H9 (cell line): ENCODE results near the gene MT1F. TPM values are rescaled to one million over a fixed set of nuclear protein-coding genes. Genes with fewer than 3 reads are reported as not detected.

Experiments used
- DNase-seq: peaks from one replicate; pipeline ENCODE4 v3.0.0-alpha.2; 2017
- H2AFZ ChIP-seq: one replicate; pipeline ENCODE4 v1.6.1; 2013; ENCODE audit warnings: mild to moderate bottlenecking, low read length, control low read depth, moderate library complexity
- H2AK5ac ChIP-seq: 2 replicates; pipeline ENCODE4 v1.6.1; 2013; ENCODE audit warnings: low read length, control low read depth, mixed read lengths; ENCODE audit not compliant: insufficient read length
- H2BK120ac ChIP-seq: one replicate; pipeline ENCODE4 v1.6.1; 2013; ENCODE audit warnings: low read depth, mild to moderate bottlenecking, low read length, control low read depth, inconsistent platforms; ENCODE audit not compliant: poor library complexity, severe bottlenecking
- H2BK12ac ChIP-seq: 2 replicates; pipeline ENCODE4 v1.6.1; 2013; ENCODE audit warnings: low read length, control low read depth, mixed read lengths, low read depth; ENCODE audit not compliant: insufficient read length
- H2BK15ac ChIP-seq: 2 replicates; pipeline ENCODE4 v1.6.1; 2013; ENCODE audit warnings: low read depth, low read length, control low read depth
- H2BK20ac ChIP-seq: one replicate; pipeline ENCODE4 v1.6.1; 2013; ENCODE audit warnings: low read depth, mild to moderate bottlenecking, low read length, control low read depth, inconsistent platforms; ENCODE audit not compliant: poor library complexity, severe bottlenecking
- H2BK5ac ChIP-seq: 2 replicates; pipeline ENCODE4 v1.6.1; 2013; ENCODE audit warnings: low read length, control low read depth, mixed read lengths; ENCODE audit not compliant: insufficient read length
- H3K14ac ChIP-seq: 2 replicates; pipeline ENCODE4 v1.6.1; 2013; ENCODE audit warnings: low read length, control low read depth; ENCODE audit not compliant: insufficient read depth
- H3K18ac ChIP-seq: 2 replicates; pipeline ENCODE4 v1.6.1; 2013; ENCODE audit warnings: low read depth, mild to moderate bottlenecking, mixed read lengths, low read length, control low read depth; ENCODE audit not compliant: insufficient read length
- H3K23ac ChIP-seq: 2 replicates; pipeline ENCODE4 v1.6.1; 2013; ENCODE audit warnings: low read length, control low read depth, mixed read lengths, low read depth; ENCODE audit not compliant: insufficient read length
- H3K23me2 ChIP-seq: 2 replicates; pipeline ENCODE4 v1.6.1; 2013; ENCODE audit warnings: low read depth, mild to moderate bottlenecking, mixed read lengths, low read length, control low read depth; ENCODE audit not compliant: insufficient read length, poor library complexity, severe bottlenecking
- H3K27ac ChIP-seq: 2 replicates; pipeline ENCODE4 v1.5.1; 2013; ENCODE audit warnings: low read length, control low read depth, mixed read lengths, low read depth; ENCODE audit not compliant: insufficient read length
- H3K27me3 ChIP-seq: 2 replicates; pipeline ENCODE4 v1.6.1; 2013; ENCODE audit warnings: low read length, control low read depth, inconsistent platforms; ENCODE audit not compliant: insufficient read depth
- H3K4ac ChIP-seq: 2 replicates; pipeline ENCODE4 v1.6.1; 2013; ENCODE audit warnings: low read depth, mild to moderate bottlenecking, control low read depth, inconsistent platforms, low read length, moderate library complexity
- H3K4me1 ChIP-seq: 2 replicates; pipeline ENCODE4 v1.6.1; 2013; ENCODE audit warnings: low read length, control low read depth, inconsistent platforms; ENCODE audit not compliant: insufficient read depth
- H3K4me2 ChIP-seq: 2 replicates; pipeline ENCODE4 v1.6.1; 2013; ENCODE audit warnings: low read length, control low read depth, mixed read lengths; ENCODE audit not compliant: insufficient read length, insufficient read depth
- H3K56ac ChIP-seq: 2 replicates; pipeline ENCODE4 v1.6.1; 2013; ENCODE audit warnings: low read depth, mild to moderate bottlenecking, mixed read lengths, low read length, control low read depth; ENCODE audit not compliant: insufficient read length
- H3K79me1 ChIP-seq: 2 replicates; pipeline ENCODE4 v1.6.1; 2013; ENCODE audit warnings: low read depth, mild to moderate bottlenecking, moderate library complexity, low read length, control low read depth, inconsistent platforms; ENCODE audit not compliant: insufficient read depth, poor library complexity, severe bottlenecking
- H3K79me2 ChIP-seq: 2 replicates; pipeline ENCODE4 v1.6.1; 2013; ENCODE audit warnings: low read length, control low read depth, inconsistent platforms; ENCODE audit not compliant: insufficient read depth
- H3K9ac ChIP-seq: 2 replicates; pipeline ENCODE4 v1.6.1; 2013; ENCODE audit warnings: low read length, control low read depth, mixed read lengths; ENCODE audit not compliant: insufficient read length; ENCODE audit errors: extremely low read depth
- H3K9me3 ChIP-seq: one replicate; pipeline ENCODE4 v1.6.1; 2013; ENCODE audit warnings: low read depth, low read length, inconsistent platforms; ENCODE audit not compliant: control insufficient read depth
- H3T11ph ChIP-seq: one replicate; pipeline ENCODE4 v1.6.1; 2013; ENCODE audit warnings: mild to moderate bottlenecking, low read length, control low read depth, inconsistent platforms
- H4K20me1 ChIP-seq: one replicate; pipeline ENCODE4 v1.6.1; 2013; ENCODE audit not compliant: control insufficient read depth, insufficient read length, insufficient read depth
- H4K5ac ChIP-seq: 2 replicates; pipeline ENCODE4 v1.6.1; 2013; ENCODE audit warnings: low read depth, mild to moderate bottlenecking, mixed read lengths, low read length, control low read depth; ENCODE audit not compliant: insufficient read length
- H4K8ac ChIP-seq: replicated peaks from 2 replicates; pipeline ENCODE4 v1.6.1; 2013; ENCODE audit warnings: low read length, control low read depth, mixed read lengths, low read depth; ENCODE audit not compliant: insufficient read length
- H4K91ac ChIP-seq: 2 replicates; pipeline ENCODE4 v1.6.1; 2013; ENCODE audit warnings: low read depth, mild to moderate bottlenecking, moderate library complexity, mixed read lengths, low read length, control low read depth; ENCODE audit not compliant: insufficient read length
- H3K27ac Mint-ChIP-seq, 3 experiments: 2 replicates in 2 of 3; 3 replicates in 1 of 3; pipeline ENCODE4 v1.8.0; 2020 to 2021; ENCODE audit warnings: mixed read lengths in 3 of 3, mild to moderate bottlenecking in 1 of 3, moderate library complexity in 1 of 3
- H3K27me3 Mint-ChIP-seq: 2 replicates; pipeline ENCODE4 v1.8.0; 2021; ENCODE audit warnings: low read depth, mild to moderate bottlenecking, moderate library complexity, mixed read lengths
- H3K36me3 Mint-ChIP-seq, 3 experiments: 2 replicates in 2 of 3; 3 replicates in 1 of 3; pipeline ENCODE4 v1.8.0; 2020 to 2021; ENCODE audit warnings: low read depth in 3 of 3, mixed read lengths in 3 of 3; ENCODE audit not compliant: insufficient read depth in 1 of 3
- H3K4me1 Mint-ChIP-seq, 2 experiments: 2 replicates each; pipeline ENCODE4 v1.8.0; 2020; ENCODE audit warnings: mixed read lengths in 2 of 2
- H3K4me3 Mint-ChIP-seq, 2 experiments: 2 replicates in 1 of 2; 3 replicates in 1 of 2; pipeline ENCODE4 v1.8.0; 2020 to 2021; ENCODE audit warnings: mild to moderate bottlenecking in 2 of 2, mixed read lengths in 2 of 2, moderate library complexity in 1 of 2
- H3K9me3 Mint-ChIP-seq, 2 experiments: 2 replicates in 1 of 2; 3 replicates in 1 of 2; pipeline ENCODE4 v1.8.0; 2020; ENCODE audit warnings: mild to moderate bottlenecking in 2 of 2, mixed read lengths in 2 of 2, moderate library complexity in 1 of 2
- total RNA-seq: library from RNA; stranded (reverse); gene quantifications from 2 replicates; pipeline ENCODE4 v1.2.1, GENCODE V29; 2021
- TF ChIP-seq, protein P1 (sequence below): fragments of 200-600 bp; sonication (generic); conservative IDR thresholded peaks from 3 replicates; pipeline ENCODE4 v1.8.0; 2021; ENCODE audit warnings: antibody characterized with exemption, mild to moderate bottlenecking

The MT1F gene
- total RNA-seq, 1 experiment from 2014 or later: 26.1 TPM

DNA sequence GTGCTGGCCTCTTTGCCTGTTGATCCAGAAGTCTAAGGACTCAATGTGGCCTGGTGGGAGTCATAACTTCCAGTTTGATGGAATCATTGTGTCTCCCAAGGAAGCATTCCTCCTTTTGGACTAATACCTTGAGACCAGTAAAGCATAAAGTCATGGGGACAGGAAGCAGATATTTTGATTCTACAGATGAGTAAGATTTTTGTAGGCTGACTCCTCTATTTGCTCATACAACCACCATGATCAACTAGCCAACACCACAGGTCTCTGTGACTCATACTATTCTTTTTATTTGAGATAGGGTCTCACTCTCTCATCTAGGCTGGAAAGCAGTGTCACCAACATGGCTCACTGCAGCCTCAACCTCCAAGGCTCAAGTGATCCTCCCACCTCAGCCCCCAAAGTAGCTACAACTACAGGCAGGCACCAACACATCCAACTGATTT is 43.2 kb upstream of the MT1F start:
- H3K4me2 ChIP-seq: no peak overlapping the region
- H4K91ac ChIP-seq: no peak overlapping the region
- no peak overlapping the region for H2BK5ac ChIP-seq
- H2BK15ac ChIP-seq: no peak overlapping the region
- H3T11ph ChIP-seq: no peak overlapping the region
- H3K9ac ChIP-seq: no peak overlapping the region
- H4K8ac ChIP-seq: no peak overlapping the region
- Mint-ChIP-seq H3K27ac (no peak overlapping the region), H3K9me3 (peaks cover 0 to 5% of the 10 kb centered on the region in 2 experiments; a peak in 1 of 5 replicates), H3K36me3 (no peaks in the 10 kb centered on the region; a peak in 1 of 7 replicates), H3K4me3 (no peak overlapping the region), H3K4me1 (peaks cover 28 to 42% of the 10 kb centered on the region in 2 experiments), H3K27me3 (peaks cover 80% of the 10 kb centered on the region)
- no peak overlapping the region for H4K5ac ChIP-seq
- no peak overlapping the region for H3K56ac ChIP-seq
- H3K14ac ChIP-seq: no peak overlapping the region
- H2BK20ac ChIP-seq: no peak overlapping the region
- H2AFZ ChIP-seq: no peak overlapping the region
- H3K18ac ChIP-seq: no peak overlapping the region
- H3K79me1 ChIP-seq: no peaks in the 10 kb centered on the region
- H3K4me1 ChIP-seq: peaks cover 5% of the 10 kb centered on the region; the same call in 1 of the 2 replicates
- H3K23ac ChIP-seq: no peak overlapping the region
- H2BK12ac ChIP-seq: no peak overlapping the region
- no peak overlapping the region for H2BK120ac ChIP-seq
- H2AK5ac ChIP-seq: no peak overlapping the region
- DNase-seq: no peak
- H3K27ac ChIP-seq: no peak overlapping the region
- no peaks in the 10 kb centered on the region for H3K9me3 ChIP-seq
- H3K4ac ChIP-seq: no peak overlapping the region
- no peaks in the 10 kb centered on the region for H3K79me2 ChIP-seq
- H3K27me3 ChIP-seq: peaks cover 42% of the 10 kb centered on the region; the same call in 1 of the 2 replicates
- no peaks in the 10 kb centered on the region for H4K20me1 ChIP-seq
- peaks cover 8% of the 10 kb centered on the region for H3K23me2 ChIP-seq
- TF ChIP-seq, protein P1, sequence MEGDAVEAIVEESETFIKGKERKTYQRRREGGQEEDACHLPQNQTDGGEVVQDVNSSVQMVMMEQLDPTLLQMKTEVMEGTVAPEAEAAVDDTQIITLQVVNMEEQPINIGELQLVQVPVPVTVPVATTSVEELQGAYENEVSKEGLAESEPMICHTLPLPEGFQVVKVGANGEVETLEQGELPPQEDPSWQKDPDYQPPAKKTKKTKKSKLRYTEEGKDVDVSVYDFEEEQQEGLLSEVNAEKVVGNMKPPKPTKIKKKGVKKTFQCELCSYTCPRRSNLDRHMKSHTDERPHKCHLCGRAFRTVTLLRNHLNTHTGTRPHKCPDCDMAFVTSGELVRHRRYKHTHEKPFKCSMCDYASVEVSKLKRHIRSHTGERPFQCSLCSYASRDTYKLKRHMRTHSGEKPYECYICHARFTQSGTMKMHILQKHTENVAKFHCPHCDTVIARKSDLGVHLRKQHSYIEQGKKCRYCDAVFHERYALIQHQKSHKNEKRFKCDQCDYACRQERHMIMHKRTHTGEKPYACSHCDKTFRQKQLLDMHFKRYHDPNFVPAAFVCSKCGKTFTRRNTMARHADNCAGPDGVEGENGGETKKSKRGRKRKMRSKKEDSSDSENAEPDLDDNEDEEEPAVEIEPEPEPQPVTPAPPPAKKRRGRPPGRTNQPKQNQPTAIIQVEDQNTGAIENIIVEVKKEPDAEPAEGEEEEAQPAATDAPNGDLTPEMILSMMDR: no peak
